OCI-LY7 (cell line): ENCODE data around the gene STIM2.

ENCODE experiments used
- CTCF ChIP-seq: fragments of 200-600 bp; sonication (generic); conservative IDR thresholded peaks from 2 replicates; pipeline ENCODE4 v1.5.1; 2014; ENCODE audit warnings: mild to moderate bottlenecking, antibody characterized with exemption, low read length, moderate library complexity, mixed read lengths
- EZH2phosphoT487 ChIP-seq: fragments of 200-600 bp; sonication (generic); IDR thresholded peaks from 2 replicates; pipeline ENCODE4 v1.6.1; 2018; ENCODE audit warnings: low read depth, borderline replicate concordance, mild to moderate bottlenecking, mixed run types, antibody characterized with exemption, low read length, moderate library complexity, mixed read lengths

- TF ChIP-seq CTCF: no peak
- TF ChIP-seq EZH2phosphoT487: no peak
Measured at GRCh38 chr4:26866781-26867180, 6.1 kb downstream of the STIM2 start.
